Raji (cell line): ENCODE data around the gene HDLBP.

Experiments used
- POLR2A ChIP-seq: IDR thresholded peaks from 2 replicates; pipeline ENCODE4 v1.6.1; 2011; ENCODE audit warnings: low read depth, low read length, control low read depth; ENCODE audit not compliant: insufficient read depth

HDLBP gene

GRCh38 chr2:241274127-241274526, 41.3 kb downstream of the HDLBP start:
- TF ChIP-seq POLR2A: no peak

- TF ChIP-seq POLR2A: no peak
These were observed 42.1 kb downstream of the HDLBP start for GRCh38 chr2:241273210-241274020.

GRCh38 chr2:241272303-241273209, 42.9 kb downstream of the HDLBP start:
- TF ChIP-seq POLR2A: no peak

GRCh38 chr2:241271706-241272302, 43.7 kb downstream of the HDLBP start:
- TF ChIP-seq POLR2A: 0 out of 2 replicates have a peak, but pooled peaks have one; percentile 26

- no peak for TF ChIP-seq POLR2A
These were observed 44.9 kb downstream of the HDLBP start for GRCh38 chr2:241270531-241270930.

- TF ChIP-seq POLR2A: no peak
These were observed 45.6 kb downstream of the HDLBP start for GRCh38 chr2:241269707-241270520.

GRCh38 chr2:241268716-241269445, 46.6 kb downstream of the HDLBP start:
- TF ChIP-seq POLR2A: no peak

GRCh38 chr2:241268306-241268705, 47.2 kb downstream of the HDLBP start:
- TF ChIP-seq POLR2A: no peak

GRCh38 chr2:241267249-241268067, 48.0 kb downstream of the HDLBP start:
- TF ChIP-seq POLR2A: no peak

GRCh38 chr2:241265506-241265905, 50.0 kb downstream of the HDLBP start:
- TF ChIP-seq POLR2A: no peak

- no peak for TF ChIP-seq POLR2A
These were observed 52.4 kb downstream of the HDLBP start for GRCh38 chr2:241263061-241263460.

GRCh38 chr2:241261628-241262027, 53.8 kb downstream of the HDLBP start:
- no peak for TF ChIP-seq POLR2A

- TF ChIP-seq POLR2A: no peak
These were observed 54.6 kb downstream of the HDLBP start for GRCh38 chr2:241260911-241261310.
